DMS53 treated with DMSO at 0.1 percent for 48 hours (cell line): Measurements from ENCODE around the gene FLYWCH2.
A peak's percentile ranks its signal among the peaks of the same experiment; 100 is the strongest.

Source experiments
- DNase-seq: peaks from one replicate; lab custom pipeline; 2025; ENCODE audit not compliant: unreplicated experiment; lab: John Stamatoyannopoulos, UW

FLYWCH2 gene

DNA sequence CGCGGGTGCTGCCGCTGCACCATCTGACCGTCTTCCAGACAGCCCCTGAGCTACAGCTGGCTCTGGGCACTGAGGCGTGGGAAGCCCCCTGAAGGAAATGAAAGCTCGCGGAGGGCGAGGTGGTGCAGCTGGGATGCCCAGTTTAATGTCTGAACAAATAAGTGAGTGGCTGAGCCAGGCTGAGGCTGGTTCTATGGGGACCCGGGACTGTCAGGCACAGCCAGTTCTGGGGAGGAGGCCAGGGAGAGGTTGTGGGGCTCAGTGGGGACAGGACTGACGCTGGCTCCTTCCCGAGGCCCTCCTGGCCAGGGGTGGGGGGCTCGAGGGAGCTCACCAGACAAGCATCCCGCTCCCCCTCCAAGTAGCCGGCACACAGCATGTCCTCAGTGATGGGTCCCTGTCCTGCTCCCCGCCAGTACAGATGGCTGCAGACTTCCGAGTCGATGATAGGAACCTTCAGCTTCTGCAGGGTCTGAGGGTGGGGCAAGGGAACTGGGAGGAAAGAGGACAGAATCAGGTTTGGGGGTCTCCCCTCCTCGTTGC lies 29.4 kb upstream of the FLYWCH2 start:
- DNase-seq, result no peak

DNA sequence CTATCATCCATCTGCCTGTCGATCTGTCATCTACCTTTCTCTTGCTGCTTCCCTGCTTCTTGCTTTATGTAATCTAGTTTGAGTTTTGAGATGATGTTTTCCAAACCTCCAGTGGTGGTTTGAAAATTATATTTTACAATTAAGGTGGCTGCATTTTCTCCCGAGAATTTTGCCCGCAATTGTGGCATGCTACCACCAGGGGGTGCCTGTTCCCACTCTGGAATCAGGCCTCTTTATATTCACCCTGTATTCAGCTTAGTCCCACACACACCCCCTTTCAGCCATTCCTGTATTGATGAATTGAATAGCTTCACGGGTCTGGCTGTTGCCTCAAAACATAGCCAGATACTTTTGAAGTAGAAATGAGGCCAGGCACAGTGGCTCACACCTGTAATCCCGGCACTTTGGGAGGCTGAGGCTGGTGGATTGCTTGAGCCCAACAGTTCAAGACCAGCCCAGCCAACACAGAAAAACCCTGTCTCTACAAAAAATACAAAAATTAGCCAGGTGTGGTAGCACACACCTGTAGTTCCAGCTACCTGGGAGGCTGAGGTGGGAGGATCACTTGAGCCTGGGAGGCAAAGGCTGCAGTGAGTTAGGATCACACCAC lies 28.2 kb upstream of the FLYWCH2 start:
- no peak for DNase-seq

DNA sequence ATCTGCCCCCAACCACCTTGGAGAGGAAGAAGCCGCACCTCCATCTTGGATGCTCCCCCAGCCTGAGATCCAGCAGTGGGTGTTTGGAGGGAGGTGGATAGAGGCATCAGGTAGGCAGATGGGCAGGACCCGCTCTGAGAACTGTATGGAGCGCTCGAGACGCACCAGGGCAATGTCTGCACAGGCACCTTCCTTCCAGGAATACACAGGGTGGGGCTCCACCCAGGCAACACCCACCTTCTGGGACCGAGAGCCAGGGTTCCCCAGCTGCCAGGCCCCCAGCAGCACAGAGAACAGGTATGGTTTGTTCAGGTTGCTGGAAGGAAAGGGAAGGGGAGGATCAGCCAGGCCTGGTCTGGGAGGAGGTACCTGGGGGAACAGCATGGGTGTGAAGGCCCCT lies 27.5 kb upstream of the FLYWCH2 start:
- DNase-seq, result no peak

DNA sequence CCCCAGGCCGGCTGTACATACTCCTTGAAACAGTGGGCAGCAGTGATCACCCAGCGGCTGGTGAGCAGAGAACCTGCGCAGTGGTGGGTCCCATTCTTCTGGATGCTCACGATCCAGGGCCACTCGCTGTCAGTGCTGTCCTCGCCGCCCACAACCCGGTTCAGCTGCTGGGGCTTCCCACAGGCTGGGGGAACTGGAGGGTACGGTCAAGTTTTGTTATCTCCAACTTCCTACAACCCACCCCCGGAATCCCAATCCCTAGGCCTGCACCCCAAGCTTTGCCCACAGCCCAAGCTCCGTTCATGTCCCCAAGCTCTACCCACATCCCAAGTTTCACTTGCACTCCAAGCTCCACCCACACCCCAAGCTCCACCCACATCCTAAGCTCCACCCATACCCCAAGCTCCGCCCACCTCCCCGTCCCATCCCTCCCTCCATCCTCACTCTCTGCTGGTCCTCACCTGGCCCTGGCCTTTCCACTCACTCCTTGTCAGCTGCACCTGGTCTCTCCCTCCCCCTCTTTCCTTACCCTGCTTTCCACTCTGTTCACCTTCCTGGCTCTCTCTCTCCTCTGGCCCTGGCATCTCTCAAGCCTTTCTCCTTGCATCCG lies 26.8 kb upstream of the FLYWCH2 start:
- no peak for DNase-seq

DNA sequence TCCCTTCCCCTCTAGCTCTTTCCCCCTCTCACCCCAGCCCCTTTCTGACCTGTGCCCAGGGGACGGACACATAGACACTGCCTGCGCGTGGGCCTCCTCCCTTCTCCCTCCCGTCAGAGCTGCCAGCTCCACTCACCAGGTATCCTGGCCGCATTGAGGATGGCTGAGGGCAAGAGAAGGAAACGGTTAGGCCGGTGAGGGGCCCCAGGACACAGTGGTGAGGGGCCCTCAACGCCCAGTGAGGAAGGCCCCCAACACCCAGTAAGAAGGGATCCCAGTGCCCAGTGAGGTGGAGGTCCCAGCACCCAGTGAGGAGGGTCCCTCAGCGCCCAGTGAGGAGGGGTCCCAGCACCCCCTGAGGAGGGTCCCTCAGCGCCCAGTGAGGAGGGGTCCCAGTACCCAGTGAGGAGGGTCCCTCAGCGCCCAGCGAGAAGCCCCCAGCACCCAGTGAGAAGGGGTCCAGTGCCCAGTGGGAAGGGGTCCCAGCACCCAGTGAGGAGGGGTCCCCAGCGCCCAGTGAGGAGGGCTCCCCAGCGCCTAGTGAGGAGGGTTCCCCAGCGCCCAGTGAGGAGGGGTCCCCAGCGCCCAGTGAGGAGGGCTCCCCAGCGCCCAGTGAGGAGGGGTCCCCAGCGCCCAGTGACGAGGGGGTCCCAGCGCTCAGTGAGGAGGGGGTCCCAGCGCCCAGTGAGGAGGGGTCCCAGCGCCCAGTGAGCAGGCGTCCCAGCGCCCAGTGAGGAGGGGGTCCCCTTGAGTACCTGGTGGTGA lies 26.1 kb upstream of the FLYWCH2 start:
- DNase-seq, result no peak

DNA sequence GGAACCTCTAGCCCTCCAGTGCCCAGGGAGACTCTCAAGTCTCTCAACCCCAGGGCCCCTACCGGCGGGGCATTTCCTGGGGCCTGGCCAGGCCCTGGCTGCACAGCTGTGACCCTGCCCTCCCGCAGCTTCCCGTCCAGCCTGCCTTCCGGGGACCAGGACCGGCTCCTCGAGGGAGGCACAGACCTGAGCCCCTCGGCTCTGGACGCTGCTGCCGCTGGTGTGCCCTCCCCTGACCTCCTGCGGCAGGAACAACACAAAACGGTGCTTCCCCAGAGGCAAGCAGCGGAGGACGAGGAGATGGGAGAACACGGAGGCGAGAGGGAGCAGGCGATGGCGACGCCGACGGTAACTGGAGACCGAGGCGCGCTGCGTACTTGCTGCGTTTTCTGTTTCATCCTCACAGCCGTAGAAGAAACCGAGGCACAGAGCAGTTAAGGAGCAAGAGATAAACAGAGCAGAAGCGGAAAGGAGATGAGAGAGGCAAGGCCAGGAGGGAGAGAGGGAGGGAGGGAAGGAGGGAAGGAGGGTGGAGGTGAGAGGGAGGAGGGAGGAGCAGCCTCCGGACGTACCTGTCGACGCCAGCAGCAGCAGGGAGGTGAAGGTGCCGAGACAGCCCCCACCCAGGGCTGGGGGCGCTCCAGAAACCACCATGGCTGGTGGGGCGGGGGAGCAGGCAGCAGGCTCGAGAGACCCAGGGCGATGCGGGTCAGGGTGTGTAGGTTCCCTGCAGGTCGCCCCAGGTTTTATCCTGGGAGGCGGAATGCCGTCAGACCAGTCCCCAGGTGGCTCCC lies 25.4 kb upstream of the FLYWCH2 start, which contains the start of gene PRSS22:
PRSS22 (minus strand) TSS at position 720 of the 794 bp plus-strand sequence; CDS start at position 654, 66 bp downstream.
- DNase-seq, result peak; percentile 40

DNA sequence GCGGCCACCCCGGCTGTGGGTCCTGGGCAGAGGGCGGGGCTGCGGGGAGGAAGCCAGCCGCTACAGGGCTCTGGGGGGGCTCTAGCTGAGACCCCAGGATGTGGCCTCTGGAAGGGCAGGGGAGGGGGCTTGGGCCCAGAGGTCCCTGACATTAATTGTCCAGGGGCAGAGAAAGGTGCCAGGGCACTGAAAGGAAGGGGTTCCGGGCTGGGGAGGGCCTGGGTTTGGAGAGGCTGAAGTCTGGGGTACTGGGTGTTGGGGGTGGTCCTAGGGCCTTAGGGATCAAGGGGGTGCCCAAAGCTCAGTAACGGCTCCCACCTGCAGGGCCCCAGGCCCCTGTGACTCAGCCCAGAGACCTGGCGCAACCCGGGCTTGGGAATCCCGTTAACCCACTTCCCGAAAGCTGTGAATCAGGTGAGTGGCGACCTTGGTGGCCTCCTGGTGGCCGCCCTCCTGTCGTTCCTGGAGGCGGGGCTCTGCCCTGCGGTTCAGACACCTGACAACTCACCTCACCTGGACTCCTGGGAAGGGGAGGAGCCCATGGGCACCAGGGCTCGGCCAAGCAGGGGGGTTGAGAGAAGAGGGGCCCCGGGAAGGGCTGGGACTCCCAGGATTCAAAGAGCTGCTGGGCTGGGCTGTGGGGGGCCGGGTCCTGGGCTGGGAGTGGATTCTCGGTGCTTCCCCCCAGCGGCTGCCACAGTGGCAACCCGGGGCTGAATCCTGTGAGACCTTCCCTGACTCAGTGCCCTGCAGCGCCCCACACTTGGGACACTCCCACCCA lies 24.6 kb upstream of the FLYWCH2 start:
- peak; percentile 82 for DNase-seq

DNA sequence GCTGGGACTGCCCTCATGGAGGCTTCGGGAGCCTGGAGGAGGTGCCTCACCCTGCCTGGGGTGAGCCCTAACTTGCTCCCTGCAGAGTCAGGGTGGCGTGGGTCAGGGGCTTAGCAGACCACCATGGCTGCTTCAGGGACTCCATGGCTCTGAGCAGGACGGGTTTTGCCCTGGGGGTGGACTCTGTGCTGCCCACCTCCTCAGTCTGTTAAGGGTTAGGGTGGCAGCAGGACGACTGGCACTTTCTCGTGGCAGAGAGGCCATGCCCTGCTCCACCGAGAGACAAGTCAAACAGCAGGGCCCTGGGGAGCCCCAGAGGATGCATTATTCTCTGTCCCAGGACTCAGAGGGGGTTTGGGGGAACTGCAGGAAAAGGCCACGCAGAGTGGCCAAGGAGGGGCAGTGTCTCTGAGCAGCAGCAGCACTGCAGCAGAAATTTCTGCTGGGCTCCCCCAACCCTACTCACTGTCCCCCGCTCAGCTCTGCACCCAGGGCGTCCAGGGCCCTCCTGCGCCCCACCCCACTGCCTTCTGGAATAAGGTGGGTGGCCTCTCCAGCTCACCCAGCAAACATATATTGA lies 23.2 kb upstream of the FLYWCH2 start:
- DNase-seq, result no peak

DNA sequence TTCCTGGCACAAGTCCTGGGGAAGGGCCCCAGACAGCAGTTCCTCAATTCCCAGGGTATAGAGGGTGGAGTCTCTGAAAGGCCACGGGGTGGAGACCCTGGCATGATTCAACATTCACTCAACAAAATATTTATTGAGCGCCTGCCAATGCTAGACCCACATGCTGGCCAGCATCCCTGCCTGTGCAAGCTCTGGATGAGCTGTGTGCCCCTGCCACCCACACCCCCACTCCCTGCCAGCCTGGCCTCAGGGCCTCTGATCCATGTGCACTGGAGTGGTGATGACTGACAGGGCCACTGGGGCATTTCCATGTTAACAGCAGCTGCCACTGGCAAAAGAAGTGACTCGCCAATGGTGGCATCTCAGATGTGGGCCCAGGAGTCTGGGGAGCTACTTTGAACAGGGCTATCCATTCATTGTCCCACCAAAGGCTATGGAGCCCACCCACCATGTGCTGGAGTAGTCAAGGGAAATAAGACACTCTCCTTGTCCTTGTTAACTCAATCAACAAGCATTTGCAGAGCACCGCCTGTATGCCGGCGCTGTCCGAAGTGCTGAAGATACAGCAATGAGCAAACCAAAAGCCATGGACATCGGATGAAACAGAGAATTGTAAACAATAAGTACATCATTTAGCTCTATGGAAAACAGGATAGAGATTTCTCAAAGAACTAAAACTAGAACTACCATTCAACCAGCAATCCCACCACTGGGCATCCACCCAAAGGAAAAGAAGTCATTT lies 22.0 kb upstream of the FLYWCH2 start:
- DNase-seq, result no peak

DNA sequence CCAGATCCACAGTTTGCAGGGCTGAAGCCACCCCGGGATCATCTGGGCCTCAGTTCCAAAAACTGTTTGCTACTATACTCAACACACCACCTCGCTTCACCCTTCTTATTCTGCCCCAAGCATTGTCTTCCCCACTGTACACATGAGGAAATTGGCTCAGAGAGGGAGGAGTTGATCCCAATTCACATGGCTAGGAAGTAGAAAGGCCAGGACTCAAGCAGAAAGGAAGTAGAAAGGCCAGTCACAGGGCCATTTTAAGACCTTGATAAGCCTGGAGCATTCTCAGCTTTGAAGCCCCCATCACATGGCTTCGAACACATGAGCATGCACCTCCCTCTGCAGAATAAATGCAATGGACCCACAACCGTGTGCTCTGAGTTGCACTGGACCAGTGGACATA lies 17.4 kb upstream of the FLYWCH2 start:
- DNase-seq, result no peak

DNA sequence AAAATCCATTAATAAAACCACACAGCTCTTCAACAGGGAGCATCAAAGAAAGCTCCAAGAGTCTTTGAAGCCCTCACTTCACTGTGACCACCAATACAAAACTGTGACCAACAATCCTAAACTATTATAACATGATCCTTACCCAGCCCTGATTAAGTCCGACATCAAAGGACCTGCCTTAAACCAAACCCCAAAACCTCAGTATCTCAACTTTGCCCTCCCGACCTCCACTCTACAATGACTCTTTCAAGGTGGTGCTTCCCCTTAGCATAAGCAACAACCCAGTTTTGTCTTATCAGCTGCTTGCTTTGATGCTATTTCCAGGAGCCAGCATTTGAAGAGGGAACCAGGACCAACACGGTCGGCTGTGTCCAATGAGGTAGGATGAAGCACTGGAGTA lies 16.6 kb upstream of the FLYWCH2 start:
- DNase-seq, result no peak

DNA sequence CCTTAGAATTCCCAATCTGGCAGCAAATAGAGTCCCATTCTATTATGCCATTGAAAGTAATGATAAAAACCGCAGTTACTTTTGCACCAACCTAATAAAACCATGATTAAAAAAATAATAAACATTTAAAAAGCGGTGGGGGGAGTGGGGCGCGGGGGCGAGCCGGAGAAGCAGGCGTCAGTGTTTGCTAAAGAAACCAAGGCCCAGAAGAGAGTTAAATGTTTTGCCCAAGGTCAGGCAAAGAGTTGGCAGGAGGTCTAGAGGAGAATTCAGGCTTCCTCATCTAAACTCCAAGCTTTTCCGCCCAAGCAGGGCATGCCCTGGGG lies 15.4 kb upstream of the FLYWCH2 start:
- DNase-seq, result no peak

DNA sequence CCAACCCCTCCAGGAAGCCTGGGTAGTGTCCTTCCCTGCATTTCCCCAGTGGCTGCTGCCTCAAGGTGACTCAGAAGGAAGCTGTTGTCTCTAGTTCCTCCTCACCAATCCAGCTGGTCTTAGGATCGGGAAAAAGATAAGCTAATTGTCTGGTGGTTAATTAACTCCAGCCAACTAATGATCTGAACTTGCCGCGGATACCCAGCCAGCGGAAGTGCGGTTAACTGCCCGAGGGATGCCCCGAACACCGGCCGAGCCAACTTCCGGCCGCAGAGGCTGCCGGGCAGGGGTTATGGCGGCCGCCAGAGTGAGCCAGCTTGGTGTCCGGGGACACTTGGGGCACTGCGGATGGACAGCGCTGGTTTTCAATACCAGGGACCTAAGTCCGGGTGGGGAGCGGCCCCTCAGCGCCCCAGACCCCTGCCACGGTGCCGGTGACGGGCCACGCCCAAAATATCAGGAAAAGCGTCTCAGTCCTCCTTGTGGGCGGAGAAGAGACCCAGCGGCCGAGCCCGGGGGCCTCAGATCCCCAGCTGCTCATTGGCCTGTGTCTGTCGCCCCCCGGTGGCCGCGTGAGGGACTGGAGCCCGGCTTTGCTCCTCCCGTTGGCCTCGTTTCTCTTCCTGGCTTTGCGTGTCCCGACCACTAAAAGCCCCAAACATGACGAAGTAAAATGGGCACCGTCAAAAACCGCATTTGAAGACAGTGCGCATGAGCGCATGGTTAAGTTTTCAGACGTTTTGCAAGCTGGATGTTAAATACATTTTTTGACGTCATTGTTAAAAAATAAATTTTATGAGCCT lies 14.8 kb upstream of the FLYWCH2 start:
- DNase-seq, result peak; percentile 78

DNA sequence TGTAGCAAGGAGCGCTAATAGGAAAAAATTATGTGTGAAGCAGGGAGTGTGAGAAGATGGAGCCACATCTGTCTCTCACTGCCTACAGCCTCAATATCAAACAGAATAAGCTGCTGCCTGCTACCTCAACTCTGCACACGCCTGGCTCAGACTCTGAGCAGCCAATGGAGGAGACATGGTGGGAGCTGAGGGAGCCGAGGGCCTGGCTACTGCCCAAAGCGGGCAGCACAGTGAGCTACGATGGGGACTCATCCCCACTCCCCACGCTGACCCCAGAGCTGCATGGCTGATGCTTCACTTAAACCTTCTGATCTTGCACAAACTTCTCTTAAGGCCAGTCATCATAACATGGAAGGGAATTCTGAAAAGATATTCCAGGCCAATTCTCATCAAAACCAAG lies 11.1 kb upstream of the FLYWCH2 start:
- DNase-seq, result no peak

DNA sequence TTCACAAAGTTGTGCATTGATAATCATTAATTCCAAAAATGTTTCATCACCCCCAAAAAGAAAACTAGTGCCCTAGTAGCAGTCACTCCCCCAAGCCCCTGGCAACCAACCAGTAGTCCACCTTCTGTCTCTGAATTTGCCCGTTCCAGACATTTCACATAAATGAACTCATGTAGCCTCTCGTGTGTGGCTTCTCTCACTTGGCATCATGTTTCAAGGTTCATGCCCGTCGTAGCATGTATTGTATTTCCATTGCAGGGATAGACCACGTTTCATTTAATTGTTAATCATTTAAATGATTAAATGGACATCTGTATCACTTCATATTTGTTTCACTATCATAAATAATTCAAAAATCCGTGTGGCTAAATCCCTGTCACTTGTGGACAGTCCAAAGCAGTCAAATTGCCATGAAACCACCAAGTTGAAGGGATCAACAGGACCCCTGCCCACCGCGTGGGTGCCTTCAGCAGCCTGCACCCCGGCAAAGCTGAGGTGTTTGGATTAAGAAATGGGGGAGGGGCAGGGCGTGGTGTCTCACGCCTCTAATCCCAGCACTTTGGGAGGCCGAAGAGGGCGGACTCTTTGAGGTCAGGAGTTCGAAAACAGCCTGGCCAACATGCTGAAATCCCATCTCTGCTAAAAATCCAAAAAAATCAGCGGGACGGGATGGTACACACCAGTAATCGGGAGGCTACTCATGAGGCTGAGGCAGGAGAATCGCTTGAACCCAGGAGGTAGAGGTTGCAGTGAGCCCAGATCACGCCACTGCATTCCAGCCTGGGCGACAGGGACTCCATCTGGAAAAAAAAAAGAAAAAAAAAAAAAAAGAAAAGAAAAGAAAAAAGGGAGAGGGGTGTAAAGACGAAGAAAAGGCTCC lies 8.7 kb upstream of the FLYWCH2 start:
- no peak for DNase-seq

DNA sequence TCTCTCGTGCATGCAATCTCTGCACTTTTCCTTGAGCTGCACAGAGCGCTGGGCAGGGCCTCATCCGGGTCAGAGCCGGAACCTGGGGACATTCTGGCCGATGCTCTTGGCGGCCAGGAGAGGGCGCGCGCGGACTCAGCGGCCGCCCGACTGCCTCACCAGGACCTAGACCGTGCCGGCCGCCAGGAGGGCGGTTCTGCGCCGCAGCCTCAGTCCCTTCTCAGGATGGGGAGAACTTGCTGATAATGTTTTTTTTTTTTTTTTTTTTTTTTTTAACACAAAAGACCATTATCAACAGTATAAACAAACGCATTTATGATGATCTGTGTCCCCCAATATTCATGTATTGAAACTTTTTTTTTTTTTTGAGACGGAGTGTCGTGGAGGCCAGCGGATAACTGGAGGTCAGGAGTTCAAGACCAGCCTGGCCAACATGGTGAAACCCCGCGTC lies 8.1 kb upstream of the FLYWCH2 start:
- DNase-seq, result peak; percentile 66

DNA sequence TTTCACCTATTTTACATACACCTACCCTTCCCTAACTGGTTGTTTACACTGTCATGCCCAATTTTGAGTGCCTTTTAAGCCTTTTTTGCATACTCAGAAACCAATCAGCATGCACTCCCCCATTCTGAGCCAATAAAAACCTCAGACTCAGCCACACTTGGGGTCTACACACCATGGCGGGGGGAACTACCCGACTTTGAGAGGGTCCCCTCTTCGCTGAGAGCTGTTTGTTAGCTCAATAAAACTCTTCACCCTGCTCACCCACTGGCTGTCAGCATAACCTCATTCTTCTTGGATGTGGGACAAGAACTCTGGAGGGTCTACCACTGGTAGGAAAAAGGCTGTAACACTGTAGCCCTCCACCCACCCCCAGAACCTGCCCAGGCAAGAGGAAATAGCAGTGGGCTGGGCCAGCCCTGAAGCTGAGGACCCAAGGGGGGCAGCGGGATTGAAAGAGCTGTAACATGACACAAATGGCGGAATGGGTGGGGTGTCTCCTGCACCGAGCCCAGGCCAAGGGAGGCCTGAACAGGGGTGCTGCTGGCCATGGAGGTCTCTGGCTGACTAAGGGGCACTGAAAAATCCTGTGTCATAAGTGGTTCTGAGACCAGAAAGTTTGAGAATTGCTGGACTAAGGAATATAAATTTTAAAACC lies 3.0 kb upstream of the FLYWCH2 start:
- DNase-seq, result no peak
